Thymus (tissue), 11 donors: Measurements from ENCODE around the gene HEMGN. TPM values are rescaled to one million over a fixed set of nuclear protein-coding genes. Genes with fewer than 3 reads are reported as not detected.

Source experiments
- DNase-seq, 9 donors: peaks; one replicate each; pipeline ENCODE4 v3.0.0-alpha.2; 2013; ENCODE audit warnings: low spot score in 9 of 9, low read depth in 6 of 9, missing footprints in 1 of 9
- H3K27ac ChIP-seq, 2 donors: one replicate each; pipeline ENCODE4 v1.5.1; 2013; ENCODE audit warnings: control low read depth in 1 of 2, low read depth in 1 of 2, low read length in 1 of 2, mild to moderate bottlenecking in 1 of 2, moderate library complexity in 1 of 2
- H3K27me3 ChIP-seq, 2 donors: one replicate each; pipeline ENCODE4 v1.5.1; 2013; ENCODE audit warnings: low read length in 1 of 2; ENCODE audit not compliant: control insufficient read depth in 2 of 2, insufficient read depth in 1 of 2
- H3K36me3 ChIP-seq, 2 donors: one replicate each; pipeline ENCODE4 v1.5.1; 2013; ENCODE audit warnings: low read length in 1 of 2, mild to moderate bottlenecking in 1 of 2, moderate library complexity in 1 of 2; ENCODE audit not compliant: control insufficient read depth in 2 of 2, insufficient read depth in 2 of 2
- H3K4me1 ChIP-seq, 2 donors: one replicate each; pipeline ENCODE4 v1.5.1; 2013; ENCODE audit warnings: low read length in 2 of 2; ENCODE audit not compliant: control insufficient read depth in 2 of 2, insufficient read depth in 2 of 2
- H3K4me3 ChIP-seq, 2 donors: one replicate each; pipeline ENCODE4 v1.5.1; 2013; ENCODE audit warnings: low read length in 2 of 2, control low read depth in 1 of 2, mild to moderate bottlenecking in 1 of 2
- H3K9me3 ChIP-seq, 2 donors: one replicate each; pipeline ENCODE4 v1.5.1; 2013; ENCODE audit warnings: low read length in 1 of 2, mild to moderate bottlenecking in 1 of 2; ENCODE audit not compliant: control insufficient read depth in 2 of 2, insufficient read depth in 1 of 2
- WGBS: extraction: QIAGEN DNeasy Blood & Tissue Kit; methylation state at CpG from one replicate; pipeline ENCODE4 v1.1.7; 2013; 5-methylcytosine and 5-hydroxymethylcytosine counted together
- polyA plus RNA-seq: library from polyadenylated mRNA; stranded (reverse); fragments of 200-250 nt; gene quantifications from one replicate; pipeline ENCODE4 v1.2.3, GENCODE V29; 2013
- total RNA-seq: library from RNA; stranded (reverse); fragments of 120-200 nt; gene quantifications from one replicate; pipeline ENCODE4 v1.2.4, GENCODE V29; 2013
- donor health status: healthy.

Gene HEMGN
- total and polyA plus RNA-seq, 2 donors: 4.1 to 16.9 TPM

DNA sequence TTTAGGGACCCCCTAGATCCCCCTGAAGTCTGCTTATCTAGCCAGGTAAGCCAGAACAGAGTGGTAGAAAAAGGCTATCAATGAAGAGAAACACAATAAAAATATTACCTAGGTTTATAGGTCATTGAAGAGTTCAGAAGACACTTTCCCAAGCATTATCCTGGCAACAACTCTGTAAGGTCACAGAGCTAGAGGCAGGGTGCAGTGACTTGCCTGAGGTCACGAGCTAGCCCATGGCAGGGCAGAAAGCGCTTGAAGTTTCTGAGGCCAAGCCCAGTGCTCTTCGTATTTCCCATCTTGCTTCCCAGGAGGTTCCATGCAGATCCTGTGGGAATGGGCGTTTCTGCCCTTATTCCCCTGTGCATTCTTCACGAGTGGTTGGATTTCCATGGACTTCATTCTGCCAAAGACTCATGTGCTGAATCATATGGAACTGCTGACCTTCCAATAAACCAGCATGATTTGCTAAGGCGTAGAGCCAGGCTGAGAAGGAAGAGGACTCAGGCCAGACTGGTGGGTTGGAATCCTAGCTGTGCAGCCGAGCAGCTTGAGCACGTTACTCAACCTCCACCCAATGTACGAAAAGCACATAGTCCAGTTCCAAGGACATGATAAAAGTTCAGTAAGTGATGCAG is 37.8 kb downstream of the HEMGN start:
- H3K36me3 ChIP-seq: peaks cover 7 to 19% of the 10 kb centered on the region in 2 donors
- no peaks in the 10 kb centered on the region for H3K27me3 ChIP-seq
- peaks cover 4 to 9% of the 10 kb centered on the region in 2 donors for H3K4me1 ChIP-seq
- no peak overlapping the region for H3K27ac ChIP-seq
- H3K4me3 ChIP-seq: no peak overlapping the region
- no peak for DNase-seq
- peaks cover 0 to 4% of the 10 kb centered on the region in 2 donors for H3K9me3 ChIP-seq
- WGBS: 97% methylated on average over 9 of the region's 9 CpGs

DNA sequence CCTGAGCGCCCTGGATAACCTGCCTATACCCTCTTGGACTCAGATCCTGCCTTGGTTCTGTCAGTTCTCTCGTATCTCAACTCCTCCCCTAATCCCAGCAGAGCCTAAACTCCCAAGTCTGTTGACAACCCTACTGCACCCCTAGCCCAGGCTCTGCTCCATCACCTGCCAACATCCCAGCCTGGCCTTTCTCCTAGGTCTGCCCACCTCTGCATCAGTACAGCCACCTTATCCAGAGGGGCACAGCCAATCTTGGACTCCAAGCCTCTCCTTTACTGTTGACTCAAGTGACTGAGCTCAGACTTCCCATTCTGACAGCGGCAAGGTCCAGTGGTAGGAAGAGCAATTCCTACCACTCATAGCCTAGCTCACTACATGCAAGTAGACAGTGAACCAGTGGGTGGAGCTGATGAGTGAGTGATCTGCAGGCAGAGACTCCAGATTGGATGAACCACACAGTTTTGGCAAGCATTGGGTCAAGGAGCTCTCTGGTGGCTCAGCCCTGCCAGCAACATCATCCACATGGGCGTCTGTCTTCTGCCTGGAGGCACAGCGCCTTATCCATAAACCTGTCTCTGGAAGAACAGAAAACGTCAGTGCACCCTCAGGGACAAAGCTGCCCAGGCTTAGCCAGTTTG is 42.2 kb downstream of the HEMGN start:
- no peak for DNase-seq
- H3K36me3 ChIP-seq: peaks cover 7 to 15% of the 10 kb centered on the region in 2 donors
- no peak overlapping the region for H3K4me3 ChIP-seq
- peaks cover 0 to 7% of the 10 kb centered on the region in 2 donors for H3K9me3 ChIP-seq
- H3K27me3 ChIP-seq: no peaks in the 10 kb centered on the region
- no peaks in the 10 kb centered on the region for H3K4me1 ChIP-seq
- no peak overlapping the region for H3K27ac ChIP-seq
- WGBS: 97% methylated on average over 6 of the region's 6 CpGs

DNA sequence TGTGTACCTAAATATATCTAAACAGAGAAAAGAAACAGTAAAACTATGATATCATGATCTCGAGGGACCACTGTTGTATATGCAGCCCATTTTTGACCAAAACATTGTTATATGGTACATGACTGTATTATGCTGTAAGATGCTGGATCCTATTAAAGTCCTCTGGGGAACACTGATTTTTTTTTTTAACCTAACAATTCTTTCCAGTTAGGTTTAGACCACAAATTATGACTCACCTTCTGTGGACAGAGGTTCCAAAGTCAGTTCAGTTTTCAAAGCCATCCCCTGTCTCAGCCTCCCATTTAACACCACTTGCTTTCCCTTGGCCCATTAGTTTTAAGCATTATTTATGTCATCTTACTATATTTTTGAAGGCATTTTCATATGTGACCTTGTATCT is 42.8 kb downstream of the HEMGN start:
- H3K36me3 ChIP-seq: peaks cover 3 to 10% of the 10 kb centered on the region in 2 donors
- H3K4me3 ChIP-seq: no peak overlapping the region
- H3K9me3 ChIP-seq: peaks cover 0 to 7% of the 10 kb centered on the region in 2 donors
- no peaks in the 10 kb centered on the region for H3K27me3 ChIP-seq
- 99% methylated on average over 1 of the region's 1 CpG for WGBS
- DNase-seq: no peak
- H3K4me1 ChIP-seq: no peaks in the 10 kb centered on the region
- H3K27ac ChIP-seq: no peak overlapping the region

DNA sequence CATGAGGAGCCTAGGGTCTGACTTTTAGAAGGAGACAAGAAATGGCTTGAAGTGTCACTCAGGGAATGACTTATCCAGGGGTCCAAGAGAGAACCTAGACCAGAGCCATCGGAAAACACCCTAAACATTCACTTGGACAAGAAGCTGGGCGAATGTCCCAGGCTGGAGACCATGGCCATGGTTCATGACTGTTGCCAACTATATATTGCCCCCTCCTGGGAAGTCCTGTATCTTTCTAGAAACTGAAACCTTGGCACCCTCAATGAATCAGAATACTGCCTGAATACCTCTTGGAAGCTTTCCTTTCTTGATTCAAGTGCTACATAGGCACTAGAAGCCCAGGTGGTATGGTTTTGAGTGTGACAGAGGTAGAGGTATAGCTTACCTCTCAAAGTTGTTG is 45.6 kb downstream of the HEMGN start:
- Histone ChIP-seq H3K4me1 (no peaks in the 10 kb centered on the region), H3K27me3 (no peaks in the 10 kb centered on the region), H3K36me3 (no peaks in the 10 kb centered on the region), H3K9me3 (peaks cover 0 to 7% of the 10 kb centered on the region in 2 donors), H3K27ac (no peak overlapping the region), H3K4me3 (no peak overlapping the region)
- 93% methylated on average over 2 of the region's 2 CpGs for WGBS
- no peak for DNase-seq

DNA sequence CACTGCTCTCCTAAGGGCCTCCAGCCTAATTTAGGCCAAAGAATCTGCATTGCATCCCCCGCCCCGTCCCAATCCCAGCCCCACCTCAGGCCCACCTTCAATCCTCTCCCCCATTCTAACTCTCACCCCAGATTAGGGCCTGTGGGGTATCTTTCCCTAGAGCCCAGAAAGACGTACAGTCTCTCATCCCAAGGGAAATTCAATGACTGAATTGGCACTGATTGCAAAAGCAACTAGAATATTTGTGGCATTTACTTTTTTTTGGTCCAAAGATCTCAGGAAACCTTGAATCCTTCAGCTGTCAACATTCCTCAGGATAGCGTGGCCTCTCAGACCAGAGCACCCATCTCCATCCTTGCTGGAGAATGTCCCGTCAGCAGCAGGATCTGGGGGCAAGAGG is 46.2 kb downstream of the HEMGN start:
- H3K9me3 ChIP-seq: peaks cover 0 to 7% of the 10 kb centered on the region in 2 donors
- no peak overlapping the region for H3K4me3 ChIP-seq
- no peaks in the 10 kb centered on the region for H3K36me3 ChIP-seq
- H3K27me3 ChIP-seq: peaks cover 0 to 4% of the 10 kb centered on the region in 2 donors
- no peaks in the 10 kb centered on the region for H3K4me1 ChIP-seq
- 96% methylated on average over 5 of the region's 5 CpGs for WGBS
- H3K27ac ChIP-seq: no peak overlapping the region
- DNase-seq: no peak

DNA sequence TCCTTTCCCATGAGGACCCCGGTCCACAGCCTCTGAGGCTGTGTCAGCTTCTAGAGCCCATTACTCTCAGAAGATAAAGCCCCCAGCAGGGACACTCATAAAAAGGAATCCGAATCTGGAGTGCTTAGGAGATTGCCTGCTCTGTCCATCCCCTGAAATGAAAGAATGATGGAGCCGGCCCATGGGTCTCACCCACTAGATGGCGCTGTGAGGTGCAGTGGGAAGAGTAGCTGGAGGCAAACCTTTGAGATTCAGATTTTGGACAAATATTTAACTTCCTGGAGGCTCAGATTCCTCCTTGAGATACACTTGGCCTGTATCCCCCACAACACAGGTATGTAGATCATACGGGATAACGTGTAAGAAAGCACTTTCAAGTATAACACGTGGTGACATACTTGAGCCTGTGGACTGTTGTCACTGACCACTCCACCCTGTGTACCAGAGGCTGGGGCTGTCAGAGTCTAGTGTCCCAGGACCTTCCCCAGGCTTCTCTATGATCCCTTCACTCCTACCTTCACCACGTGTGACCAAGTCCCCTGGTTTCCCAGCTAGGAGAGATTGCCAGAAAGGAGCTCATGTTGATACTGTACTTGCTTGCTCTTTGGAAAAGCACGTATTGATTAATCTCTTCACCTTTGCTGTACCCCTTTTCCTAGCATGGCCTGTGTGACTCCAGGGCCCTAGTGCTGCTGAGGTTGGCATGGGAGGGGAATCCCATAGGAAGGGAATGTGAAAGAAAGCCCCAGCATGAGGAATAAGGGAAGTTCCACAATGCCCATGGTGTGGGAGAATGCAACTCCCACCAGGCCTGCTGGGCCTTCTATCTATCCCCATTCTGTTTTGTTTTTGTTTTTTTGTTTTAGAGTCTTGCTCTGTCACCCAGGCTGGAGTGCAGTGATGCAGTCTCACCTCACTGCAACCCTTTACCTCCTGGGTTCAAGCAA is 47.8 kb downstream of the HEMGN start:
- Histone ChIP-seq H3K27me3 (peaks cover 0 to 6% of the 10 kb centered on the region in 2 donors), H3K27ac (no peak overlapping the region), H3K4me3 (no peak overlapping the region), H3K9me3 (peaks cover 0 to 3% of the 10 kb centered on the region in 2 donors), H3K4me1 (no peaks in the 10 kb centered on the region), H3K36me3 (no peaks in the 10 kb centered on the region)
- DNase-seq: peak in 4 of 9 donors; percentile 19 to 59 (median 42)
- WGBS: 82% methylated on average over 9 of the region's 9 CpGs

DNA sequence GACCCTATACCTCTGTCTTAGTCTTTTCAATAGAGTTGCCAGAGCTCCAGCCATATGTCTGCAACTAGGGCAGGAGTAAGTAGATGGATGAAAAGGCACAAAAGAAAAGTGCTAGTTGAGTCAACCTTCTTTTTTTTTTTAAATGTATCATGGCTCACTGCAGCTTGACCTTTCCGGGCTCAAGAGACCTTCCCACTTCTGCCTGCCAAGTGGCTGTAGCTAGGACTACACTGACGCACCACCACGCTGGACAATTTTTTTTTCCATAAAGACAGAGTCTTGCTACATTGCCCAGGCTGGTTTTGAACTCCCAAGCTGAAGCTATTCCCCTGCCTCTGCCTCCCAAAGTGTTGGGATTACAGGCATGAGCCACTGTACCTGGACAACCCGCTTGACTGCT is 57.6 kb downstream of the HEMGN start:
- Histone ChIP-seq H3K27ac (no peak overlapping the region), H3K27me3 (peaks cover 0 to 14% of the 10 kb centered on the region in 2 donors), H3K36me3 (no peaks in the 10 kb centered on the region), H3K4me3 (no peak overlapping the region), H3K9me3 (no peaks in the 10 kb centered on the region), H3K4me1 (no peaks in the 10 kb centered on the region)
- DNase-seq: no peak
- WGBS: 96% methylated on average over 4 of the region's 4 CpGs
